ENCODE measurements around the gene MDM1. TPM values are rescaled to one million over a fixed set of nuclear protein-coding genes. Genes with fewer than 3 reads are reported as not detected.
A peak's percentile ranks its signal among the peaks of the same experiment; 100 is the strongest.

The MDM1 gene
- total and polyA plus RNA-seq, 4 donors, result 10.5 to 19.6 (median 13.8) TPM

DNA sequence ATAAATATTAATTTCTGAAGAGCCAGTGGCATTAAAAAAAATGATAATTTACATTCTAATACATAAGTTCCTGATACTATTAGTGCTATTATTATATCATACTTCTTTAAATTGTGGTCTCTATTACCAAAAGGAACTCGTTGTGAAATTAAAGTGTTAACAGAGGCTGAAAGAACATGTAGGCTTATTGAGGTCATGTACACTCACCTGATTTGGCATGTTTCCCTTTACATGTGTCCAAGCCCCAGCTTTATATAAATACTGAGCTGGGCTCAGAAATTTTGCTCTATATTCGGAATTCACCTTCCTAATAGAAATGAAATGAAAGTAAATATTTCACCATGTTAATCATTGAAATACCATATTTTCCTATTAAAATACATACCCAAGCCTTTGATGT is 11.0 kb downstream of the MDM1 start:
- DNase-seq (no peak), ATAC-seq (ENCODE audit: low FRiP score) (no peak)
- Histone ChIP-seq H3K4me1 (ENCODE audit: control insufficient read depth in 1 of 2, insufficient read depth in 2 of 2, low read length in 2 of 2) (no peaks in the 10 kb centered on the region), H3K9me3 (ENCODE audit: control insufficient read depth, low read length) (no peaks in the 10 kb centered on the region), H3K36me3 (ENCODE audit: control insufficient read depth in 1 of 2, insufficient read depth in 2 of 2, low read length in 1 of 2) (no peaks in the 10 kb centered on the region), H3K4me3 (ENCODE audit: low read length in 2 of 2) (no peak overlapping the region), H3K27me3 (ENCODE audit: control insufficient read depth in 1 of 2, insufficient read depth in 2 of 2, low read length in 1 of 2) (no peaks in the 10 kb centered on the region), H3K27ac (ENCODE audit: low read depth in 1 of 2, low read length in 2 of 2) (no peak overlapping the region)
- 79 to 87% methylated on average over 2 of the region's 2 CpGs for WGBS, 2 donors
- intact Hi-C loops (cut with DNase I), result no loop called here

DNA sequence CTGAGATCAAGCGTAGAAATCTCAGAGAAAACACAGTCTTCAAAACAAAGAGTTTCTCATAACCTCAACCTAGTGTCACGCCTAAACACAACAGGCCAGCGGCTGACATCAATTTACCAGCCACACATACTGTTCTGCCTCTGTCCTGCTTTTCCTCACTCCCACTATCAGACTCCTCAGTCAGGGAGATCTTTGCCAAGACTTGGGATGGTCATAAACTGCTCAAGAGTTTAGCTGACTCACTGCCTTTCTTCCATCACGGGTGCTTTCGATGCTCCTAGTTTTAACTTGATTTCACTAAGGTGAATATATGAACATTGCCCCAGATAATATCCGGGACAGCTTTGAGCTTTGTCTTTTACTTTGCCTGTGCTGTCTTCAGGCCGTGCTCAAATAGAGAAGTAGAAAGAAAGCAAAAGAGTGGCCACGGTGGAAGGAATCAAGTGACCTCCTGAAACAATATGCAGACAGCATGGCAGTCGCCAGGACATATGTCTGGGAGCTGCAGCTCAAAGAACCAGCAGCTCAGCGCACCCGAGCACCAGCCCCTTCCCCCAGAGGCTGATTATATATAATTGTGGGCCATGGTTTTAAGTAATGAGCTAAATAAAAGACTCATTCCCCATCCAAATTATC is 12.1 kb downstream of the MDM1 start:
- Histone ChIP-seq H3K27me3 (ENCODE audit: control insufficient read depth in 1 of 2, insufficient read depth in 2 of 2, low read length in 1 of 2) (no peaks in the 10 kb centered on the region), H3K4me1 (ENCODE audit: control insufficient read depth in 1 of 2, insufficient read depth in 2 of 2, low read length in 2 of 2) (no peaks in the 10 kb centered on the region), H3K36me3 (ENCODE audit: control insufficient read depth in 1 of 2, insufficient read depth in 2 of 2, low read length in 1 of 2) (no peaks in the 10 kb centered on the region), H3K9me3 (ENCODE audit: control insufficient read depth, low read length) (no peaks in the 10 kb centered on the region), H3K27ac (ENCODE audit: low read depth in 1 of 2, low read length in 2 of 2) (no peak overlapping the region), H3K4me3 (ENCODE audit: low read length in 2 of 2) (no peak overlapping the region)
- WGBS, 2 donors, result 54 to 63% methylated on average over 11 of the region's 11 CpGs
- DNase-seq (no peak), ATAC-seq (ENCODE audit: low FRiP score) (no peak)
- intact Hi-C loops (cut with DNase I), result loop anchor here (5.0 to 10.0 kb wide), 2 partner anchors 963 to 965 kb away; no protein-coding TSS in a partner anchor

DNA sequence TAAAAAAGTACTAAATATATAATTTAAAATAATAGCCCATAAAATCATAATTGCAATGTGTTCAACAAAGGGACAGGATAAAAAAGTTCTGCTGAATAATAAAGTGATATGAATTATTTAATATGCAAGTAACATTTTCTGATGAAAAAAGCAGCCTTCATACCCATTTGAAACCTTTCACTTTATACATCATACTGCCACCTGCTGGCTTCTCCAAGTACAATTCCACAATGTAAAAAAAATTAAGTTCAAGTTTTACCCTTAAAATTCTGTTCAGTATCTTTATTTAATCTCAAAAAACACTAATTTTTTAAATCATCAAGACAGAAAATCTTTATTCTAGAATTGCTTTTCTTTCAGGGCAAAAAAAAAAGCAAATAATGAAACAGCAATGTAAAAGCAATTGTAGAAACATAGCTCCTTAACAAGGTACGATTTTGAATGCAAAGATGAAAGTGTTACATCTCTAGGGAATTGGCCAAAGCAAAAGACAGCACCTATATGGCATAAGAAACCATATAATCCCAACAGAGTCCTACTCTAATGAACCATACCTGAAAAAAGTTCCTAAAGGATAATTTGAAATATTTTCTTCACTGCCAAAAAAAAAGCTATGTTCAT is 15.0 kb downstream of the MDM1 start:
- H3K4me1 ChIP-seq (ENCODE audit: control insufficient read depth in 1 of 2, insufficient read depth in 2 of 2, low read length in 2 of 2), result no peaks in the 10 kb centered on the region
- no peaks in the 10 kb centered on the region for H3K9me3 ChIP-seq (ENCODE audit: control insufficient read depth, low read length)
- WGBS, 2 donors, result 90 to 91% methylated on average over 1 of the region's 1 CpG
- no peak overlapping the region for H3K27ac ChIP-seq (ENCODE audit: low read depth in 1 of 2, low read length in 2 of 2)
- intact Hi-C loops (cut with DNase I), result loop anchor here (1.0 to 10.0 kb wide), 5 partner anchors 94 to 962 kb away; no protein-coding TSS in a partner anchor
- no peak overlapping the region for H3K4me3 ChIP-seq (ENCODE audit: low read length in 2 of 2)
- no peak for ATAC-seq (ENCODE audit: low FRiP score)
- no peaks in the 10 kb centered on the region for H3K36me3 ChIP-seq (ENCODE audit: control insufficient read depth in 1 of 2, insufficient read depth in 2 of 2, low read length in 1 of 2)
- DNase-seq, result no peak
- H3K27me3 ChIP-seq (ENCODE audit: control insufficient read depth in 1 of 2, insufficient read depth in 2 of 2, low read length in 1 of 2), result no peaks in the 10 kb centered on the region

DNA sequence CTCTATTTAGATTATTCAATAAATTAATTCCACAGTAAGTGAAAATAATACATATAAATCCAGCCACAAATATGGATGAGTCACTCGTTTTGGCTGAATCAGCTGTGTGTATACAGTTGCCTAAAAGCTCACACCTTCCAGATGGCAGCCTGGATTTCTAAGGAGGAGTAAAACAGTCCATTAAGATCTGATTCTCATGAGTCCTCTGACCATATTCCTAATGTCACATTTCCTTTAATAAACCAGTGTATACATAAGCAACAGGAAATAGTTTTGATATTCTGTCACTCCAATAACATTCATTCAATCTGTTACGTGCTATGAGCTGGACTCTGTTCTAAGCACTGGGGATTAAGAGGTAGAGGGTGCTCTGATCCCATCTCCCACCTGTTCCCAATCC is 21.8 kb downstream of the MDM1 start:
- Histone ChIP-seq H3K36me3 (ENCODE audit: control insufficient read depth in 1 of 2, insufficient read depth in 2 of 2, low read length in 1 of 2) (peaks cover 3 to 7% of the 10 kb centered on the region in 2 donors), H3K27me3 (ENCODE audit: control insufficient read depth in 1 of 2, insufficient read depth in 2 of 2, low read length in 1 of 2) (no peaks in the 10 kb centered on the region), H3K27ac (ENCODE audit: low read depth in 1 of 2, low read length in 2 of 2) (no peak overlapping the region), H3K4me1 (ENCODE audit: control insufficient read depth in 1 of 2, insufficient read depth in 2 of 2, low read length in 2 of 2) (peaks cover 1 to 2% of the 10 kb centered on the region in 2 donors), H3K4me3 (ENCODE audit: low read length in 2 of 2) (no peak overlapping the region), H3K9me3 (ENCODE audit: control insufficient read depth, low read length) (no peaks in the 10 kb centered on the region)
- WGBS, 2 donors, result 22 to 23% methylated on average over 2 of the region's 2 CpGs
- DNase-seq, result no peak
- ATAC-seq (ENCODE audit: low FRiP score), result no peak
- intact Hi-C loops (cut with DNase I), result loop anchor here (2.0 to 10.0 kb wide), 2 partner anchors 86 to 956 kb away; partner anchors contain the start of gene IL26 (in 1 of the 2)

DNA sequence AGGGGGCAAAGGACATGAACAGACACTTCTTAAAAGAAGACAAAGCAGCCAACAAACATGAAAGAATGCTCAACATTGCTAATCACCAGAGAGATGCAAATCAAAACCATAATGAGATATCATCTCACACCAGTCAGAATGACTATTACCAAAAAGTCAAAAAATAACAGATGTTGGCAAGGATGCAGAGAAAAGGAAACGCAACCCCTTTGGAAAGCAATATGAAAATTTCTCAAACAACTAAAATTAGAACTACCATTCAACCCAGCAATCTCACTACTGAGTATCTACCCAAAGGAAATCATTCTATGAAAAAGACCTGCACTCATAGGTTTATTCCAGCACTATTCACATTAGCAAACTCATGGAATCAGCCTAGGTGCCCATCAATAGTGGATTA is 25.6 kb downstream of the MDM1 start:
- H3K4me1 ChIP-seq (ENCODE audit: control insufficient read depth in 1 of 2, insufficient read depth in 2 of 2, low read length in 2 of 2), result peaks cover 1 to 2% of the 10 kb centered on the region in 2 donors
- no peaks in the 10 kb centered on the region for H3K9me3 ChIP-seq (ENCODE audit: control insufficient read depth, low read length)
- intact Hi-C loops (cut with DNase I), result no loop called here
- DNase-seq (no peak), ATAC-seq (ENCODE audit: low FRiP score) (no peak)
- H3K36me3 ChIP-seq (ENCODE audit: control insufficient read depth in 1 of 2, insufficient read depth in 2 of 2, low read length in 1 of 2), result peaks cover 0 to 3% of the 10 kb centered on the region in 2 donors
- H3K27ac ChIP-seq (ENCODE audit: low read depth in 1 of 2, low read length in 2 of 2), result no peak overlapping the region
- no peaks in the 10 kb centered on the region for H3K27me3 ChIP-seq (ENCODE audit: control insufficient read depth in 1 of 2, insufficient read depth in 2 of 2, low read length in 1 of 2)
- WGBS, 2 donors, result 0 to 6% methylated on average over 1 of the region's 1 CpG
- no peak overlapping the region for H3K4me3 ChIP-seq (ENCODE audit: low read length in 2 of 2)

DNA sequence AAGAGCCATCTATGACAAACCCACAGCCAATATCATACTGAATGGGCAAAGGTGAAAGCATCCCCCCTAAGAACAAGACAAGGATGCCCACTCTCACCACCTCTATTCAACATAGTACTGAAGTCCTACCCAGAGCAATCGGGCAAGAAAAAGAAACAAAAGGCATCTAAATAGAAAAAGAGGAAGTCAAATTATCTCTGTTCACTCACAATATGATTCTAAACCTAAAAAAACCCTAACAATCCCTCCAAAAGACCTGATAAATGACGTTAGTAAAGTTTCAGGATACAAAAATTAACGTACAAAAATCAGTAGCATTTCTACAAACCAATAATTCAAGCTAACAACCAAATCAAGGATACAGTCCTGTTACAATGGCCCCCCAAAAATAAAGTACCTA is 26.9 kb downstream of the MDM1 start:
- no peaks in the 10 kb centered on the region for H3K4me1 ChIP-seq (ENCODE audit: control insufficient read depth in 1 of 2, insufficient read depth in 2 of 2, low read length in 2 of 2)
- no peaks in the 10 kb centered on the region for H3K9me3 ChIP-seq (ENCODE audit: control insufficient read depth, low read length)
- H3K27me3 ChIP-seq (ENCODE audit: control insufficient read depth in 1 of 2, insufficient read depth in 2 of 2, low read length in 1 of 2), result no peaks in the 10 kb centered on the region
- no peak overlapping the region for H3K4me3 ChIP-seq (ENCODE audit: low read length in 2 of 2)
- intact Hi-C loops (cut with DNase I), result no loop called here
- ATAC-seq (ENCODE audit: low FRiP score) (no peak), DNase-seq (no peak)
- WGBS, 2 donors, result 78 to 95% methylated on average over 3 of the region's 3 CpGs
- H3K27ac ChIP-seq (ENCODE audit: low read depth in 1 of 2, low read length in 2 of 2), result no peak overlapping the region
- H3K36me3 ChIP-seq (ENCODE audit: control insufficient read depth in 1 of 2, insufficient read depth in 2 of 2, low read length in 1 of 2), result no peaks in the 10 kb centered on the region

DNA sequence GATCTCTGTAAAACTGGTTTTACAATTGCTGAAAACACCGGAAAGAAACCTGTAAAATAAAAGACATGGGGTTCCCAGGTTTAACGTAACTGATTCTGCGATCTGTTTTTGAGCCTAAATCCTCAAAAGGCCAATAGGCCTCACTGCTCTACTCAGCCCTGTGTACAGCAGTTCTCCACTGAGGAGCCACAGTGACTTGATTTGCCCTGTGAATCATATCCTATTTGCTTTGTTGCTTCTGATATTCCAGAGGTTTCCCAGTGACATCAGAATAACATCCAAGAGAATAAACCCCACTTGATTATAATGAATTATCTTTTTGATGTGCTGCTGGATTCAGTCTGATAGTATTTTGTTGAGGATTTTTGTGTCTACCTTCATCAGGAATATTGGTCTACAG is 27.5 kb downstream of the MDM1 start:
- intact Hi-C loops (cut with DNase I), result no loop called here
- DNase-seq, result no peak
- Histone ChIP-seq H3K27me3 (ENCODE audit: control insufficient read depth in 1 of 2, insufficient read depth in 2 of 2, low read length in 1 of 2) (no peaks in the 10 kb centered on the region), H3K36me3 (ENCODE audit: control insufficient read depth in 1 of 2, insufficient read depth in 2 of 2, low read length in 1 of 2) (no peaks in the 10 kb centered on the region), H3K4me3 (ENCODE audit: low read length in 2 of 2) (no peak overlapping the region), H3K9me3 (ENCODE audit: control insufficient read depth, low read length) (no peaks in the 10 kb centered on the region), H3K4me1 (ENCODE audit: control insufficient read depth in 1 of 2, insufficient read depth in 2 of 2, low read length in 2 of 2) (no peaks in the 10 kb centered on the region), H3K27ac (ENCODE audit: low read depth in 1 of 2, low read length in 2 of 2) (no peak overlapping the region)
- 95 to 98% methylated on average over 3 of the region's 3 CpGs for WGBS, 2 donors
- ATAC-seq (ENCODE audit: low FRiP score), result no peak

DNA sequence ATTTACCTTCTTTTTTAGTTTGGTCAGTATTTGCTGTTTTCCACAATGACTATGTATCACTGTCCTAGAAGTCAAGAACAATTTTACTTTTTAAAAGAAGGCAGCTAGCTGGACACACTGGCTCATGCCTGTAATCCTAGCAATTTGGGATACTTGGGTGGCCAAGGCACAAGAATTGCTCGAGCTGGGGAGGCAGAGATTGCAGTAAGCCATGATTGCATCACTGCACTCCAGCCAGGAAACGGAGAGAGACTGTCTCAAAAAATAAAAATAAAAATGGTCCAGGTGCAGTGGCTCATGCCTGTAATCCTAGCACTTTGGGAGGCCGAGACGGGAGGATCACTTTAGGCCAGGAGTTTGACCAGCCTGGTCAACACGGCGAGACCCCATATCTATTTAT is 28.3 kb downstream of the MDM1 start:
- Histone ChIP-seq H3K36me3 (ENCODE audit: control insufficient read depth in 1 of 2, insufficient read depth in 2 of 2, low read length in 1 of 2) (no peaks in the 10 kb centered on the region), H3K27me3 (ENCODE audit: control insufficient read depth in 1 of 2, insufficient read depth in 2 of 2, low read length in 1 of 2) (no peaks in the 10 kb centered on the region), H3K4me1 (ENCODE audit: control insufficient read depth in 1 of 2, insufficient read depth in 2 of 2, low read length in 2 of 2) (no peaks in the 10 kb centered on the region), H3K9me3 (ENCODE audit: control insufficient read depth, low read length) (no peaks in the 10 kb centered on the region), H3K4me3 (ENCODE audit: low read length in 2 of 2) (no peak overlapping the region), H3K27ac (ENCODE audit: low read depth in 1 of 2, low read length in 2 of 2) (no peak overlapping the region)
- DNase-seq, result peak in 1 of 2 donors; percentile 47
- intact Hi-C loops (cut with DNase I), result no loop called here
- WGBS, 2 donors, result 69 to 83% methylated on average over 6 of the region's 6 CpGs
- ATAC-seq (ENCODE audit: low FRiP score), result no peak

DNA sequence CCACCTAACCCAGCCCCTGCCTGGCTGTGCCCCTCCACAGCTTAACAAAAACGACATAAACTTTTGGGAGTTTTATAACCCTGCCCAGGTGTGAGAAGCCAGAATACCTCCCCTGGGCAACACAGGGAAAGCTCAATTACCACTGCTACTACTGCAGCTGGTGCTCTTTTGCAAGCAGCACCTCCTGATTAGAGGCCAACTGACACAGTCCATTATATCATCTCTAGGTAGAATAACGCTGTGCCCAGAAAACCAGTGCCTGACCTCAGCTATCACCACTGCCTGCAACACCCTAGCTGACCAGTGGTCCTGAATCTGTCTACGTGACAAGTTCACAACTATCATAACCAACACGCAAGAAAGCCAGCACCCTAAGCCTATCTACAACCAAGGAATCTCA is 34.2 kb downstream of the MDM1 start:
- ATAC-seq (ENCODE audit: low FRiP score) (no peak), DNase-seq (no peak)
- no peaks in the 10 kb centered on the region for H3K27me3 ChIP-seq (ENCODE audit: control insufficient read depth in 1 of 2, insufficient read depth in 2 of 2, low read length in 1 of 2)
- intact Hi-C loops (cut with DNase I), result no loop called here
- H3K9me3 ChIP-seq (ENCODE audit: control insufficient read depth, low read length), result no peaks in the 10 kb centered on the region
- no peak overlapping the region for H3K27ac ChIP-seq (ENCODE audit: low read depth in 1 of 2, low read length in 2 of 2)
- no peak overlapping the region for H3K4me3 ChIP-seq (ENCODE audit: low read length in 2 of 2)
- no peaks in the 10 kb centered on the region for H3K36me3 ChIP-seq (ENCODE audit: control insufficient read depth in 1 of 2, insufficient read depth in 2 of 2, low read length in 1 of 2)
- no peaks in the 10 kb centered on the region for H3K4me1 ChIP-seq (ENCODE audit: control insufficient read depth in 1 of 2, insufficient read depth in 2 of 2, low read length in 2 of 2)
- WGBS, 2 donors, result 88 to 90% methylated on average over 4 of the region's 4 CpGs

All from aorta (tissue), 5 donors.